ENCODE results near the gene ATAT1. TPM values are rescaled to one million over a fixed set of nuclear protein-coding genes. Genes with fewer than 3 reads are reported as not detected.

Gene ATAT1
- total and polyA plus RNA-seq, 9 of the 15 experiments (the other 6 are each of a cell fraction or from before 2014, with no cell fraction given): 0.65 to 5.8 (median 1.6) TPM

- TF ChIP-seq NCOA1 (IDR thresholded peaks at IDR 0.05; ENCODE audit: low read depth) (no peak), KAT8 (IDR thresholded peaks at IDR 0.05; ENCODE audit: low read depth) (no peak), NCOR1 (IDR thresholded peaks at IDR 0.05) (no peak), CHD1 (IDR thresholded peaks at IDR 0.05; ENCODE audit: low read length) (no peak), ZNF551 (CRISPR knock-in tag; IDR thresholded peaks at IDR 0.05) (no peak), ZNF253 (CRISPR knock-in tag; conservative IDR thresholded peaks at IDR 0.05) (no peak), RFX1 (IDR thresholded peaks at IDR 0.05) (no peak), CSDE1 (IDR thresholded peaks at IDR 0.05) (no peak), HDGF (IDR thresholded peaks at IDR 0.05) (peak; percentile 87; the same call in 1 of the 2 replicates), CBFB (CRISPR knock-in tag; IDR thresholded peaks at IDR 0.05) (peak; percentile 63; the same call in 1 of the 2 replicates), THRB (CRISPR knock-in tag; conservative IDR thresholded peaks at IDR 0.05) (no peak), ARID4B (CRISPR knock-in tag; IDR thresholded peaks at IDR 0.05) (0 out of 2 replicates have a peak, but pooled peaks have one; percentile 39), CREB1 (IDR thresholded peaks at IDR 0.05) (no peak), CREB1 (CRISPR knock-in tag; IDR thresholded peaks at IDR 0.05) (no peak), ZNF23 (CRISPR knock-in tag; IDR thresholded peaks at IDR 0.05) (no peak), ZBTB1 (CRISPR knock-in tag; IDR thresholded peaks at IDR 0.05; ENCODE audit: borderline replicate concordance, low read depth) (no peak), SLC30A9 (CRISPR knock-in tag; IDR thresholded peaks at IDR 0.05) (no peak), ZNF76 (CRISPR knock-in tag; IDR thresholded peaks at IDR 0.05; ENCODE audit: borderline replicate concordance) (no peak)
- TF ChIP-seq, protein P1, sequence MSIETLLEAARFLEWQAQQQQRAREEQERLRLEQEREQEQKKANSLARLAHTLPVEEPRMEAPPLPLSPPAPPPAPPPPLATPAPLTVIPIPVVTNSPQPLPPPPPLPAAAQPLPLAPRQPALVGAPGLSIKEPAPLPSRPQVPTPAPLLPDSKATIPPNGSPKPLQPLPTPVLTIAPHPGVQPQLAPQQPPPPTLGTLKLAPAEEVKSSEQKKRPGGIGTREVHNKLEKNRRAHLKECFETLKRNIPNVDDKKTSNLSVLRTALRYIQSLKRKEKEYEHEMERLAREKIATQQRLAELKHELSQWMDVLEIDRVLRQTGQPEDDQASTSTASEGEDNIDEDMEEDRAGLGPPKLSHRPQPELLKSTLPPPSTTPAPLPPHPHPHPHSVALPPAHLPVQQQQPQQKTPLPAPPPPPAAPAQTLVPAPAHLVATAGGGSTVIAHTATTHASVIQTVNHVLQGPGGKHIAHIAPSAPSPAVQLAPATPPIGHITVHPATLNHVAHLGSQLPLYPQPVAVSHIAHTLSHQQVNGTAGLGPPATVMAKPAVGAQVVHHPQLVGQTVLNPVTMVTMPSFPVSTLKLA (conservative IDR thresholded peaks at IDR 0.05): 0 out of 4 replicates have a peak, but pooled peaks of 1 of the 2 experiments have one; percentile 14
- TF ChIP-seq, protein P2, sequence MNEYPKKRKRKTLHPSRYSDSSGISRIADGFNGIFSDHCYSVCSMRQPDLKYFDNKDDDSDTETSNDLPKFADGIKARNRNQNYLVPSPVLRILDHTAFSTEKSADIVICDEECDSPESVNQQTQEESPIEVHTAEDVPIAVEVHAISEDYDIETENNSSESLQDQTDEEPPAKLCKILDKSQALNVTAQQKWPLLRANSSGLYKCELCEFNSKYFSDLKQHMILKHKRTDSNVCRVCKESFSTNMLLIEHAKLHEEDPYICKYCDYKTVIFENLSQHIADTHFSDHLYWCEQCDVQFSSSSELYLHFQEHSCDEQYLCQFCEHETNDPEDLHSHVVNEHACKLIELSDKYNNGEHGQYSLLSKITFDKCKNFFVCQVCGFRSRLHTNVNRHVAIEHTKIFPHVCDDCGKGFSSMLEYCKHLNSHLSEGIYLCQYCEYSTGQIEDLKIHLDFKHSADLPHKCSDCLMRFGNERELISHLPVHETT (CRISPR knock-in tag; conservative IDR thresholded peaks at IDR 0.05 in 1 of 2, IDR thresholded peaks at IDR 0.05 in 1 of 2): no peak
These were observed 52.5 kb downstream of the ATAT1 start (continued) for GRCh38 chr6:30678964-30679726.

All from K562 (cell line).